Mucosa of rectum (tissue), 2 donors: ENCODE results near the gene MOG.
"Not testable (repeated sequence)": the region's sequence is repeated elsewhere in the genome, so short reads cannot be mapped to it uniquely, and the experiment has no call there.

Source experiments
- H3K27ac ChIP-seq, 2 donors: one replicate each; pipeline ENCODE4 v1.7.0; 2013; ENCODE audit warnings: inconsistent platforms in 2 of 2, low read depth in 2 of 2, low read length in 2 of 2
- H3K27me3 ChIP-seq, 2 donors: one replicate each; pipeline ENCODE4 v1.7.0; 2013; ENCODE audit warnings: low read length in 2 of 2; ENCODE audit not compliant: control insufficient read depth in 2 of 2, insufficient read depth in 2 of 2
- H3K36me3 ChIP-seq, 2 donors: one replicate each; pipeline ENCODE4 v1.7.0; 2013; ENCODE audit warnings: low read length in 2 of 2; ENCODE audit not compliant: control insufficient read depth in 2 of 2, insufficient read depth in 2 of 2
- H3K4me1 ChIP-seq, 2 donors: one replicate each; pipeline ENCODE4 v1.7.0; 2013; ENCODE audit warnings: low read length in 2 of 2, mild to moderate bottlenecking in 1 of 2; ENCODE audit not compliant: control insufficient read depth in 2 of 2, insufficient read depth in 2 of 2
- H3K4me3 ChIP-seq, 2 donors: one replicate each; pipeline ENCODE4 v1.7.0; 2013; ENCODE audit warnings: low read length in 2 of 2
- H3K9ac ChIP-seq, 2 donors: one replicate each; pipeline ENCODE4 v1.7.0; 2013; ENCODE audit warnings: low read length in 2 of 2, low read depth in 1 of 2, mild to moderate bottlenecking in 1 of 2
- H3K9me3 ChIP-seq, 2 donors: one replicate each; pipeline ENCODE4 v1.7.0; 2013; ENCODE audit warnings: low read length in 2 of 2; ENCODE audit not compliant: control insufficient read depth in 2 of 2
- donor health status: healthy.
- donor health status: Normal muscosa, but diverticular disease.

Gene MOG

DNA sequence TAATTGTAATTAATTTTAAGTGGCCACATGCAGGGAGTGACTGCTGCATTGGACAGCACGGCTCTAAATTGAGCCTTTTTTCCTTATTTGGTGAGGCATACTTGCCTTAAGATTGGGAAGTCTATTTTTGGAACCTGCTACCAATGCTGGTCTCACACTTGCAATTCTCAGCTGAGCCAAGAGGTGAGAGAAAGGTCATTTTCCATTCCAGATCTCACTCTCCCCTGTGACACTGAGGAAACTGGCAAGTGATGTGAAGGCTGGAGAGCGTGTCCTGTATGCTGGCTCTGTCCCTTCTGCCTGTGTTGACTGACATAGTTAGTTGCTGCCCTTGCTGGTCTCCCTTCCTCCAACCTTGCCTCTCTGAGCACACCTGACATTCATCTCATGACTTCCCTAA is 735 bp upstream of the MOG start:
- Histone ChIP-seq H3K4me3 (no peak overlapping the region), H3K9me3 (no peaks in the 10 kb centered on the region), H3K27me3 (peaks cover 0 to 2% of the 10 kb centered on the region in 2 donors), H3K4me1 (no peaks in the 10 kb centered on the region), H3K36me3 (no peaks in the 10 kb centered on the region), H3K27ac (no peak overlapping the region), H3K9ac (no peak overlapping the region)

DNA sequence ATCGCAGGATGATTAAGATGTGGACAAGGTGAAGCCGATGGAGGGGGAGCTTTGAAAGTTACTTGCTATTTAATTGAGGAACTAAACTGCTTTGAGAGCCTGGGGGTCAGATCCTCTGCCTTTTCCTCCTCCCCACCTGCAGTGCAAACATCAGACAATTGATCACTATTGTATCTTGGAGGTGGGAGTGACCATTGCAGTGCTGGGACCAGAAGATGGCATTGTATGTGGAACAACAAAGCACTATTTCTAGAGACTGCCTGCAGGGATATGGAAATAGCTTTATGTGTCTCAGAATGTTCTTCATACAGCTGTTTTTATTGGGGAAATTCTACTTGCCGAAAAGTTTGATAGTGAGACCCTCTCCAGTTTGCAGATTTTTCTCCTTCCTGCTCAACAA is 4.2 kb downstream of the MOG start:
- Histone ChIP-seq H3K9ac (no peak overlapping the region), H3K4me3 (no peak overlapping the region), H3K27me3 (peaks cover 2 to 5% of the 10 kb centered on the region in 2 donors), H3K4me1 (no peaks in the 10 kb centered on the region), H3K9me3 (no peaks in the 10 kb centered on the region), H3K36me3 (no peaks in the 10 kb centered on the region), H3K27ac (no peak overlapping the region)

DNA sequence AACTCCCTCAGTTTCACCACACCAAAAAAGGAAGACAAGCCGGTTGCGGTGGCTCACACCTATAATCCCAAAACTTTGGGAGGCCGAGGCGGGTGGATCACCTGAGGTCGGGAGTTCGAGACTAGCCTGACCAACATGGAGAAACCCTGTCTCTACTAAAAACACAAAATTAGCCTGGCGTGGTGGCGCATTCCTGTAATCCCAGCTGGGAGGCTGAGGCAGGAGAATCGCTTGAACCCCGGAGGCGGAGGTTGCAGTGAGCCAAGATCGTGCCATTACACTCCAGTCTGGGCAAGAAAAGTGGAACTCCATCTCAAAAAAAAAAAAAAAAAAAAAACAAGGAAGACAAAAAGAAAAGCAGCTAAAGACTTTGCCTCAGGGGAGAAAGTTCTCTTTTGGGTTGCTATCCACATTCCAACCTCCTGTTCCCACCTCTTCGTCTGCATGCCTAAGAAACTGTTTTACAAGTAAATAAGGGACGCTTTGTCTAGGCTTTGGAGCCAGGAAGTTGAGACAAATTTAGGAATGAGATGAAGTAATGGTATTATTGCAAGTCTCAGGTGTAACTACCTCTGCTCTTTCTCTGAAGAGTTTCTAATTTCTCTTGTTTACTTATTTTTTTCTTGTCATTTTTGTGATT is 4.7 kb downstream of the MOG start:
- H3K9ac ChIP-seq, H3K4me3 ChIP-seq, H3K9me3 ChIP-seq, H3K36me3 ChIP-seq, H3K27me3 ChIP-seq, H3K4me1 ChIP-seq, H3K27ac ChIP-seq: not testable (repeated sequence)

DNA sequence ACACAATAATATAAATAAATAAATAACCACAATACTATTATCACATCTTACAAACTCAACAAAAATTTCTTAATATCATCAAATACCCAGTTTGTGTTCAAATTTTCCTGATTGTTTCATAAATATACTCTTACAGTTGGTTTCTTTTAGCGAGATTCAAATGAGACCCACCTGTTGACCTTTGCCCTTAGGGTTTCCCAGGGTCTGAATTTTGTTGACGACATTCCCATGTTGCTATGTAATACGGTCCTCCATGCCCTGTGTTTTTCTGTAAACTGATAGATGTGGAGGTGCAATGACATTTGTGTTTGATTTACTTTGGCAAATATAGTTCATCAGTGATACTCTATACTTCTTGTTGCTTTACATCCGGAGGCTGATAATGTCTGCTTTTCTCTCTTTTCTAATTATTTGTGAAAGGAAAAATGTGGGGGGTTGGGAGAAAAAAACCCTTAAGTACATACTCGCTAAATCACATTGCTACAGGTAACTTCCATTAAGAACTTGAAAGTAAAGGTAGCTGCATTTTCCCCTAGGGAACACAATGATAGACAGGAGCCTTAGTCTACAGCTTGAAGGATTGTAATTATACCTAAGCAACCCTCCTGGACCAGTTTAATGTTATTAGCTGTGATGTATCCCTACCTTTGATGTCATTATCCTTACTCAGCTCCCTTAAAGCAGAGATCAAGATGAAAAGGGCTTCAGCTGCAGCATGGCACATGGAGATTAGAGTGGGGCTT is 6.6 kb downstream of the MOG start:
- Histone ChIP-seq H3K4me3 (no peak overlapping the region), H3K27ac (no peak overlapping the region), H3K27me3 (peaks cover 2 to 5% of the 10 kb centered on the region in 2 donors), H3K4me1 (no peaks in the 10 kb centered on the region), H3K9me3 (no peaks in the 10 kb centered on the region), H3K9ac (no peak overlapping the region), H3K36me3 (no peaks in the 10 kb centered on the region)

DNA sequence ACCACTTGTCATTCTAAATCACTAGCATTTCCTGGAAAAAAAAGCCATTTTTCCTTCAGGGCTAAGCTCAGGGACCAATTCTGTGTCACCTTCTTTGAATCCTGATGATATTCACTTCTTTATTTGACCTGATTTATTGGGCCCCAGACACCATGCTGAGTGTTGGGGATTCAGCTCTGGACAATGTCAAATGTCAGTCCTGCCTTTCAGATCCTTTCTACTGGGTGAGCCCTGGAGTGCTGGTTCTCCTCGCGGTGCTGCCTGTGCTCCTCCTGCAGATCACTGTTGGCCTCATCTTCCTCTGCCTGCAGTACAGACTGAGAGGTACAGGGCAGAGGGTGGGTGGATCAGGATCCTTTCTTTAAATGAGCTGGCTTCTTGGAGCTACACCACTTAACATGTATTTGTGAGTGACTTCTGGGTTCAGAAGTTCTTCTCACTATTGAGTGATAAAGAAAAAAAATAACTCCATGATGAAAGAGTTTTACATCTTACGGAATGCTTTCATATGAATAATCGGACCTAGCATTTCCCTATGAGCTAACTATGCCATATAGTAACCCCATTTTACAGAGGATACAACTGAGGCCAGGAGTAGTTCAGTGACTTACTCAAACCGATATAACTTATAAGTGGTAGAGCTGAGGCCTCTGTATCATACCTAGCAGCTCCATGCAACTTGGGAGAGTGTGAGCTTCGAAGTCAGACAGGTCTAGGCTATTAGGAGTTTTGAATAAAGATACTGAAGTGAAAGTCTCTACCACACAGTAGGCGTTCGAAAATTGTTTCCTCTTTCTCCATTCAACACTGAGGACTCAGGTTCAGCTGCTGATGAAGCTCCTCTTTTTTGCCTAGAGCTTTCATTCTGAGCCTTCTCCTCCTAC is 9.3 kb downstream of the MOG start:
- Histone ChIP-seq H3K36me3 (no peaks in the 10 kb centered on the region), H3K4me1 (no peaks in the 10 kb centered on the region), H3K27ac (no peak overlapping the region), H3K27me3 (peaks cover 0 to 5% of the 10 kb centered on the region in 2 donors), H3K9me3 (no peaks in the 10 kb centered on the region), H3K9ac (no peak overlapping the region), H3K4me3 (no peak overlapping the region)

DNA sequence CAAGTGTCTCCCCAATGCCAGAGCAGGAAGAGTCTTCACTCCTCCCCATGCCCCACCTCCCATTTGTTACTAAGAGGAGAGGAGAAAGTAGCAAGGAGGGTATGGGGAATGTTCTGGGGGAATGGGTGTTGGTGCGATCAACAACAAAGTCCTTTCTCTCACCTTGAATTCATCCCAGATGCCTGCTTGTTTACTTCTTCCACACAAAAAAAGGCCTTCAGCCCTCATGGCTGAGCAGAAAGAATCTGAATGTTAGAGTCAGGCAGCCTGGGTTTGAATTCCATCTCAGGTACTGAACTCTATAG is 9.9 kb downstream of the MOG start:
- Histone ChIP-seq H3K27ac (no peak overlapping the region), H3K27me3 (peaks cover 0 to 8% of the 10 kb centered on the region in 2 donors), H3K9ac (no peak overlapping the region)

DNA sequence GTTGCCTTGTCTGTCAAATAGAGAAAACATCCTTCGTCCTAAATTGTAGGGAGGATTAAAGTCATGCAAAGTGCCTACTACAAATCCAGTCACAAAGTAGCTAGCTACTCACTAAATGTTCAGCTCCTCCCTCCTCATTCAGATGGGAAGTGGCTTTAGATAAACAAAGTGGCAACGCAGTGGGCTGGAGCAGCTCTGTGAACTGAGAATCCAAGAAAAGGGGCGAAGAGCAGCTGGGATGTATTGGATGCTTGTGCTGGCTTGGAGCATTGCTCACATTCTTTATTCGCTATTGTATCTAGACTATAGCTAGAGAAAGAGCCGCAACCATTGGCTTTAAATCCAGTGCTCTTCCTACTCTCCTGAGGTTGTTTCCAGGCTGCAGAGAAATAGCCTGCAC is 10.3 kb downstream of the MOG start:
- Histone ChIP-seq H3K4me3 (no peak overlapping the region), H3K4me1 (no peaks in the 10 kb centered on the region), H3K36me3 (no peaks in the 10 kb centered on the region), H3K27ac (no peak overlapping the region), H3K9ac (no peak overlapping the region), H3K9me3 (no peaks in the 10 kb centered on the region), H3K27me3 (peaks cover 0 to 8% of the 10 kb centered on the region in 2 donors)

More for the DNA sequence above, 9.9 kb downstream of the MOG start:
- H3K4me3 ChIP-seq, result no peak overlapping the region
- no peaks in the 10 kb centered on the region for H3K9me3 ChIP-seq
- H3K36me3 ChIP-seq, result no peaks in the 10 kb centered on the region
- no peaks in the 10 kb centered on the region for H3K4me1 ChIP-seq

DNA sequence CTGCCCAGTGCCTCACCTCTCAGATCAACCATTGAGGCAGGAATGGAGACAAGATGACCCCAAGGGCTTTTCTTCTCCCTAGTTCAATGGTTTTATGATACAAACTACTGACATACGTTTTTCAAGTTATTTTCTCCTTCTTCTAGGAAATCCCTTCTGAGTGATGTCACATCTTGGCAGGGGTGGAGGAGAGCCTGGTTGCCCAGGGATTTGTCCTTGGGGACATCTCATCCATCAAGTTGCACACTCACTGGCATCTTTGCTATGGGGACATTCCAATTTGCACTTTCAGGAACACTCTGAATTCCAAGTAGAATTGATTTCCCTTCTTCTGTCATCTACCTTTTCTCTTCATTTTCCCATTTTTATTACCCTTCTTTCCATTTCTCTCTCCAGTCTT is 14.1 kb downstream of the MOG start:
- Histone ChIP-seq H3K4me3 (no peak overlapping the region), H3K36me3 (no peaks in the 10 kb centered on the region), H3K4me1 (no peaks in the 10 kb centered on the region), H3K27me3 (peaks cover 0 to 3% of the 10 kb centered on the region in 2 donors), H3K27ac (no peak overlapping the region), H3K9ac (no peak overlapping the region), H3K9me3 (no peaks in the 10 kb centered on the region)

DNA sequence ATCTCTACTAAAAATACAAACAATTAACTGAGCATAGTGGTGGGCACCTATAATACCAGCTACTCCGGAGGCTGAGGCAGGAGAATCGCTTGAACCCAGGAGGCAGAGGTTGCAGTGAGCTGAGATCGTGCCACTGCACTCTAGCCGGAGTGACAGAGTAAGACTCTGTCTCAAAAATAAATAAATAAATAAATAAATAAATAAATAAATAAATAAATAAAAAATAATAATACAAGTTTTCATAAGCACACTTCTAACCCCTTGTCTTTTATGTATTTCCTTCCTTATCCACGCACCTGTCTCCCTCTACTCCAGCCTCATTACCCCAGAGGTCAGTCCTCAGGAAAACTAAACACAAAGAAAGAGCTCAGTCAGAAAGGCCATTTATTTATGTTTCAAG is 15.2 kb downstream of the MOG start:
- not testable (repeated sequence) for H3K4me3 ChIP-seq, H3K9me3 ChIP-seq, H3K9ac ChIP-seq, H3K27me3 ChIP-seq, H3K4me1 ChIP-seq, H3K36me3 ChIP-seq, H3K27ac ChIP-seq

DNA sequence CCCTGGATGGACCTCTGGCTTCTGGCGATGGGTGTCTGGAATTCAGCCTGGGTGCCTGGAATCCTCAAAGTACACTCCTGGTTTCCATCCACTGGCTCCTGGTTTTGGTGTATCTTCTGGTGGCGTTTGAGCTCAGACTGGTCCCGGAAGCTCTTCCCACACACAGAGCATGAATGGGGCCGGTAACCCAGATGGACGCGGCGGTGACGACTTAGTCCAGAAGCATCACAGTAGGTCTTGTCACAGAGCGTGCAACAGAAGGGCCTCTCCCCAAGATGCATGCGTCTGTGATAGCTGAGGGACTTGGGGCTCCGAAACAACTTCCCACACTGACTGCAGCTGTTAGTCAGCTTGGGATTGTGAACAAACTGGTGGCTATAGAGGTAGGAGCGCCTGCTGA is 16.3 kb downstream of the MOG start:
- H3K27me3 ChIP-seq, result peaks cover 0 to 3% of the 10 kb centered on the region in 2 donors
- H3K9ac ChIP-seq, result no peak overlapping the region
- H3K4me1 ChIP-seq, result no peaks in the 10 kb centered on the region
- H3K36me3 ChIP-seq, result no peaks in the 10 kb centered on the region
- H3K27ac ChIP-seq, result no peak overlapping the region
- H3K4me3 ChIP-seq, result no peak overlapping the region
- H3K9me3 ChIP-seq, result no peaks in the 10 kb centered on the region
